GM10847 (cell line): ENCODE data around the gene NCBP1.

Source experiments
- POLR2A ChIP-seq: IDR thresholded peaks from 2 replicates; pipeline ENCODE4 v1.6.1; 2011; ENCODE audit not compliant: insufficient read length; ENCODE audit errors: extremely low read depth

NCBP1 gene

DNA sequence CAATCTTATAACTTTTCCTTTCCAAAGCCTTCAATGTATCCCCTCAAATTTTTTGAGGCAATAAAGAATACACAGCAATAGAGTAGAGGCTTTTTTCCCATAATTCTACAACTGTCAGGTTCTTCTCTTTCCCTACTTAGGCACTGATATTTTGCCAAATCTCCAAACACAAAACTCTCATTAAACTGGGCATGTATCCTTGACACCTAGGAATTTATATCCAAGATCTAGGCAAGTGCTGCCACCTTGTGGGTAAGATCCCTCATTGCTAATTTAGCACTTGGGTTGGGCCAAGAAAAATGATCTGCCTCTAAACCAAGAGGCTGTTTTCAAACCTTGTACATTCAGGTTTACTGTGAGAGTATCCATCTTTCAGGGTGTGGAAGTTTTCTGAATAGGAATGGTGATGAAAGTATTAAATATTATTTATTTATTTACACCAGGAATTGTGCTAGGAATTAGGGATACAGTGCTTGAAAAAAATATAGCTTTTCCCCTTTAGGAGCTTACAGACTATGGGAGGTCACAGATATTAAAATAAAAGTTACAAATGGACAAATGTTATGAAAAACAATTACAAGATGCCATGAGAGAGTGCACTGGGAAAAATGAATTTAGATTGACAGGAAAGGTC is 18.1 kb upstream of the NCBP1 start:
- TF ChIP-seq POLR2A = no peak

DNA sequence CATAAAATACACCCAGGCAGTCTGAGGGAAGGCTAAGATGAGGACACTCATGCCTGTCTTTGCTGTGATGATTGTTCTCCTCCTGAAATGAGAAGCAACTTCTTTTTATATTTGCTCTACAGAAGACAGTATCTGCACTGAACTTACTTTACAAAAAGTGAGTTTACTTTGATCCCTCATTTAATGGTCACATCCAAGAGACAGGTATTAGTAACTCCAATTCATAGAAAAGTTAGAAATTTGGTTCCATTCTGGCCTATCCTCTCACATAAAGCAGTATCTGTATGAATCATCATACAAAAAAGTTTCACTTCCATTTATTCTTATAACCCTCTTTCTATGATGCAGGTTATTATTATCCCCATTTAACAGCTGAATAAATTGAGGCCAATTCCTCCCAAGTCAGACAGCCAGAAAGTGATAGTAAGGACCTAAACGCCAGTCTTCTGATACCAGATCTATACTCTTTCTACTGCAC is 15.6 kb upstream of the NCBP1 start:
- TF ChIP-seq POLR2A = no peak

DNA sequence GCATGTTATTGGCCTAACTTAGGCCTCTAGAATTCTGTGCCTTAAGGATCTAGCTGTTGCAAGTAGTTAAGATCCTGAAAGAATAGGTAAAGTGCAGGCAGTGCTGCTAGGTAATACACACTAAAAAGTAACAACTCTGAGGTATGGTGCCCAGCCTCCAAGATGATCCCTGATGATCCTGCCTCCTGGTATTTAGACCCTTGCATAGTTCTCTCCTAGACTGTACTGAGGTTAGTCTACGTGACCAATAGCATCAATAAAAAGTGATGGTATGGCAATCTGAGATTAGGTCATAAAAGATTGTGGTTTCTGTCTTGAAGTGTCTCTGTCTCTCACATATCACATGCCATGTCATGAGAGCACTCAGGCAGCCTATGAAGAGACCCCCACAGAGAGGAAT is 9.7 kb upstream of the NCBP1 start:
- TF ChIP-seq POLR2A = no peak

DNA sequence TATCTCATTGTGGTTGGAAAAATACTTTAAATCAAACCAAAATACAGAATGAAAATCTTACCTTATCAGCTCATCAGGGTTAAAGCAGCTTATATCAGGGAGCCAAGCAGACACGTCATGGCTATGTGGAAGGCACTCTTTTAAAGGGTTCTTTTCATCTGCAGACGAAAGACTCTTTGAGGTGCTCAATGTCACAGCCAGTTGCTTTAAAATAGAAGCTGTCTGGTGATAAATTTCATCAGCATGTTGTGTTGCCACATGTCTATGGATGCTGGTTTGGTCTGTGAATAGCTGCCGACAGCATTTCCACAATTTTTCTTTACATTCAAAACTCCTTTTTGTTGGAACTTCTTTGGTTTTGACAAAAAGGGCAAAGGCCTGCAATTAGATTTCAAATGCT is 8.0 kb upstream of the NCBP1 start:
- no peak for TF ChIP-seq POLR2A

DNA sequence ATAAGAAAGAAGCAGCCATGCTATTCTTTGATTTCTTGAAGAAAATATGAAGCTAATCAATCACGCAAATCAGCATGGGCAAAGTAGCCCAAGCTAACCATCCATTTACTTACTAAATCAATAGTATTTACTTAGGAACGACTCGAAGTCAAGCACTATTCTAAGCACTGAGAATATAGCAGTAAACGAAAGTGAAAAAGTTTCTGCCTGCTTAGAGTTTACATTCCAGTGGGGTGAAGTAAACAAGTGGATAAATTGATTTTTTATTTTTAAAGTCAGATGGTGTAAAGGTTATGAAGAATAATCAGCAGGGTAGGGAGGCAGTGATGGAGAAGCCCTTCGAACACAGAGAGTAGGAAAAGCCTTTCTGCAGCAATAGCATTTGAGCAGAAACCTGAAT is 6.0 kb upstream of the NCBP1 start:
- TF ChIP-seq POLR2A = no peak

DNA sequence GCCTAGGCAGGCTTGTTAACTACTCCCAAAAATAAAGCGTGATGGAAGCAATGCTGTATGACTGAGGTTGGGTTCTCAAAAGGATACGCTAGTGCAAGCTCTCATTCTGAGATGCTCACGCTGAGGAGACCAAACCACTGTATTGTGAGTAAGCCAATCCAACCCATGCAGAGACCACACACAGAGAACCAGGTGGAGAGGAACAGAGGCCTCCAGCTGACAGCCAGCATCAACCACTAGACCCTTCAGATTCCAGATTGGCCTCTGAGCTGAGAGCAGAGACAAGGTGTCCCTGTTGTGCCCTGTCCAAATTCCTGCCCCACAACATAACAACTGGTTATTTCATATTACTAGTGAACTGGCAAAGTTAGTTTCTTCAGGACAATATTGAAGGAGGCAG is 5.0 kb upstream of the NCBP1 start:
- no peak for TF ChIP-seq POLR2A

DNA sequence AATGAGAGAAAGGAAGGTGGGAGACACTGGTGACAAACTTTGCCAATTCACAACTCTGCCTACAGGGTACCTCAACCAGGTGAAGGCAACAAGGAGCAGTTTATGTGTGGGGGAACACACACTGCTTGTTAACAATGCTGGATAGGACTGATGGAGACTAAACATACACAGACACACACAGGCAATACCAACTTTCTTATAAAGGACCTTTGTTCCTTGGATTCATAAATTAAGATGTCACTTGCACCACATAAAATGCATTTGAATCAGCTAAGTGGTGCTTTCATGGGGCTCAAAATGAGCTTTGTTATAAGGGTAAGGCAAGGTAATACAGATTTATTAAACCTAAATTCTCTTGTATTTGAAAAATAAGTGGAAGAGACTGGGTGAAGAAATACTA is 4.5 kb upstream of the NCBP1 start:
- TF ChIP-seq POLR2A = no peak

DNA sequence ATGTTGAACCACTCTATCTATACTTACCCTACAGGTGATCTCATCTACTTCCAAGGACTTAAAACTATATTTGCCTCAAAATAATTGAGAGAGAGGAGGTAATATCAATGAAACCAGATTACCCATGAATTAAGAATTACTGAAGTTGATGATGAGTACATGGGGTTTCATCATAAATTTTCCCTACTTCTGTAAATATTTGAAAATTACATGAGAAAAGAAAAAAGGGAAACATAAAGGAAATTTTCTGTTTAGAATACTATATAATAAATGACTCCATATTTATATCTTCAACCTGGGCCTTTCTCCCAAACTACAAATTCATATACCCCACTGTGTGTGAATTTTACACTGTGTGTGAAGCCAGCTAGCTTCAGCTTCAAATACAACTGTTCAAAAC is 3.0 kb upstream of the NCBP1 start:
- TF ChIP-seq POLR2A = no peak

DNA sequence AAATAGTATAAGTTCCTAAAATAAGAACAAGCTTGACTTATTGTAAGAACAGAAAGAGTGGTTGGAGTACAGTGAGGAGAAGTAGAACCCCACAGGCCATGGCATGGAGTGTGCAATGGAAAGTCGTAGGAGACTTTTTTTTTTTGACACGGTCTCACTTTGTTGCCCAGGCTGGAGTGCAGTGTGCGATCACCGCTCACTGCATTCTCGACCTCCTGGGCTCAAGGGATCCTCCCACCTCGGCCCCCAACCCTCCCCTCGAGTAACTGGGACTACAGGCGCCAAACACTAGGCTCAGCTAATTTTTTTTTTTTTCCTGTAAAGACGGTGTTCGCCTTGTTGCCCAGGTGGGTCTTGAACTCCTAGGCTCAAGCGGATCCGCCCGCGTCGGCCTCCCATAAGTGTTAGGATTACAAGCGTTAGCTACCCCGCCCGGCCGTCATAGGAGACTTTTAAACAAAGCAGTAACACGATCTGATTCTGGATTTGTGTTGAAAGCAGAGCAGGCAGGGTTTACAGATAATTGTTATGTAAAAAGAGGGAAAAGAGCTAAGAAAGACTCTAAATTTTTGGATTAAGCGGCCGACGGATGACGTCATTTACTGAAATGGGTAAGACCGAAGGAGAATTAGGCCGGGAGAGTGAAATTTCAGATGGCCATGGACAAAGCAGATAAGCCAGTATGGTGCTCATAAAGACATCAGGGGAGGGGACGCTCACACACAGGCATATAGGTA is 1.2 kb upstream of the NCBP1 start:
- TF ChIP-seq POLR2A = no peak

DNA sequence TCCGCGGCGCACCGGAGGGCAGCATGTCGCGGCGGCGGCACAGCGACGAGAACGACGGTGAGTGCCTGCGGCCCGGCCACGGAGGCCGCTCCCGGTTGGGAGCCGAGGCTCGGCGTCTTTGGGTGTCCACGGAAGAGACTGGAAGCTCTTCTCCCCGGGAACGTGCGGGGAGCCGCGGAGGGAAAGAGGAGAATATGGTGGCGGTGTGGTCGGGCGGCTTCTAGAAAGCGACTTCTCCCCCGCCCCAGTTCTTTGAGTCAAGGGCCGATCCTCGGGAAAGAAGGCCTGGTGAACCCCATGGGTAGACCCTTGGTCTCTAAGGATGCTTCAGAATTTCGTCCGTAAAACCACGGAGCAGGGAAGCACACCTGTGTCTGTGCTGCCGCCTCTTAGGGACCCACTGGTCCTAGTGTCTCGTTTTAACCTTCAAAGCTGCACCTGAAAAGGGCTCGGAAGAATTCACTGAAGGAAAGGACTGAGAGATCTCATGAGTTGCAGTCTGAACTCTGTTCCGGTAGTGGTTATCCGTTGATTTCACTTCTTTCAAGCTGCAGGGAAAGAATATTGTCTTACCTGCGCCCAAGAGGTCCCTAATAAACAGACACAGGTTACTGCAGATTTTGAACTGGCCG is 354 bp downstream of the NCBP1 start:
- TF ChIP-seq POLR2A = no peak

DNA sequence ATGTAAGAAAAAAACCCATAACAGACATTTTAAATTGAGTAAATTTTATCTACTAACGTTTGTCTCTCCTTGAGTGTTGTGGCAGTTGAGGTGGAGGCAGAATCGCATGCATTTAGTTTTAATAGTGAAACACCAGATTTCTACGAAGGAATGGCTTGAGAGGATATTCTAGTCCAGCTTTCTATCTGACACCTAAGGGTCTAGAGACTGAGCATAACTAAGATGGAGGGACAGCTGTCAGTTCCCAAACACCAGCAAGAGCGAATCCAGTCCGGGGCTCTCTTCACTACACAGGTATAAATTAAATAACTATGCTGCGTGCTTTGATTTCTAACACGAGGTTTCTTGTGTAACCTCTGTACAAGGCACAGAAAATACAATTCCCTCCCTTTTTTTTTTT is 1.4 kb downstream of the NCBP1 start:
- no peak for TF ChIP-seq POLR2A

DNA sequence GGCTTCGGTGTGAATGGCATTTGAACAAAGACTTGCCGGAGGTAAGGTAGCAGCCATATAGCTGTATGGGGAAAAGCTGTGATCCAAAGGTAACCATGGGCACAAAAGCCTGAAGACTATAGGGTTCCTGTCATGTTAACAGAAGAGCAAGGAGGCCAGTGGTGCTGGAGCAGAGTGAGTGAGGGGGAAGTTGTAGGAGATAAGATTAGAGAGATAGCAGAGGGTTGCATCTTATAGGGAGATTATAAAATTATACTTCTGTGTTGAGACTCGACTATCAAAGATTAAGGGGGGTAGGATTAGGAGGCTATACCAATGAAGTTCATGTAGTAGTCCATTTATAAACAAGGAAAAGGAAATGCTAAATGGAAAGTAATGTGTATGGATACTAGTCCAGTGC is 3.3 kb downstream of the NCBP1 start:
- no peak for TF ChIP-seq POLR2A

DNA sequence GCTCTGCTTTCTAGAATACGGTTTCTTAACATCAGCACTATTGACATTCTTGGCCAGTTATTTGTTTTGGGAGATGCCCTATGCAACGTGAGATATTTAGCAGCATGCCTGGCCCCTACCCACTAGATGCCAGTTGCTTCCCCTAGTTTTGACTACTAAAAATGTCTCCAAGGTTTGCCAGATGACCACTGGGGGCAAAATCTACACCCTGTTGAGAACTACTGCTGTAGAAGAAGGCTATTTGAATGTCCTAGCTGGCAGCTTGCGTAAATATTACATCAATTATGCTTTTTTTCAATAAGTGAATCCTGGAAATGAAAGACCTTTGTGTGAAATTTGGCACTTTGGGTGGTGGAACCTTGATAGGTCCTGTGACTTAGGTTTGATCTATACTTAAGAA is 5.0 kb downstream of the NCBP1 start:
- no peak for TF ChIP-seq POLR2A

DNA sequence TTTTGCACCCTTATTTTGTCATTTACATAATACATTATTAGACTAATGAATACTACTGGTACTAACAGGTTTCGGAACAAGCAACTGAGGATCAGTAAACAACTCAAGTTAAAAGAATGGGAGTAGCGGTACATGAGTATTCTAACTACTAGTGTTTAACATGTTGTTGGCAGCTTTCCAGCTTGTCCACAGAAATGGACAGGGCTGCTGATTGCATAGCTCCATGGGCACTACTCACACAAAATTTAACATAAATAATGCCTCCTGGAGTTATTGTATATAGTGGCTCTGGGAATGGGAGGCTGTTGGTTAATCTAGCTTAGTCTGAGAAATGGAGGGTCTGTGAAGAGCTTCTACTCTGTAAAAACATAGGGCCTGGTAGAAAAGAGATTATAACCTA is 6.7 kb downstream of the NCBP1 start:
- no peak for TF ChIP-seq POLR2A

DNA sequence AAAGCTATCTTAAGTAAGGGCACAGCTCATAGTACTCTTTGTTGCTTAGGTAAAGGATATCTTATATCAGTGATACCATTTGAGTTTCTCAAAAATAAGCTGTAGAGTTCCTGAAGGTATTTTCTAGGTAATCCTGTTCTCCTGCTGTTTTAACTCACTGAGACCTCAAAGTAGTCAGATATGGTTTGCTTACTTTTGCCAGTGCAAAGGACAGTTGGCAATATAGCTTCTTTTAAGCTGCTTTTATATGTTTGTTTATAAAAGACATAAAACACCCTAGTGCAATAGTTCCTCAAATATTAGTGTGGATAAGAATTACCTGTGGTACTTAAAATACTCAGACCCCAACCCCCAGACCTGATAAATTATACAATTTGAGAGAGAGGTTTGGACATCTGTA is 12.1 kb downstream of the NCBP1 start:
- TF ChIP-seq POLR2A = no peak

DNA sequence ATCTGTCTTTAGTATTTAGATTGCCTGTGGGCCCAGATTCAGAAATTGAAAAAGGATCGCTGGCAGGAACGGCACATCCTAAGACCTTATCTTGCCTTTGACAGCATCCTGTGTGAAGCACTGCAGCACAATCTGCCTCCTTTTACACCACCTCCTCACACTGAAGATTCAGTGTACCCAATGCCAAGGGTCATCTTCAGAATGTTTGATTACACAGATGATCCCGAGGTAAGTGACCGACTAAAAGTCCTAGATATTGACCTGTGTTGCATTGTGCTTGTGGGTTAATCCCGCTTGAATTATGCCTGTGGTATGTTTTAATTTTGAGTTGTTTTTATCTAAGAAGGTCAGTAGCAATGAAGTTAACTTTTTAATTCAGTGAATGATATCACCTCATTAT is 14.4 kb downstream of the NCBP1 start:
- no peak for TF ChIP-seq POLR2A

DNA sequence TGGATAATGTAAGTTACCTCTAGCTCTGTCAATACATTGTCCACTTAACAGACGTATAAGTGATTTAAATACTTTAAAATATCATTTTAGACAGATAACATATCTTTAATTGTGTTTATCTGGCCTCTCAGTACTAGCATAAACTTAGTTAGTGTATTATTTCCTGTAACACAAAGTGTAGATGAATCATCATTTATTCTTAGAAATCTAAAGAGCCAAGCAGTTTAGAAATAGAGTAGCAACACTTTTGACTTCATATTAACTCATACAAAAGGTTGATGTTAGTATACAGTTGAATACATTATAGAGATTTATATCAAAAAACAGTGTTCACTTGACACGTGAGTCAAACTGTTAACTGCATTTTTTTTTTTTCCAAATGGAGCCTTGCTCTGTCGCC is 18.0 kb downstream of the NCBP1 start:
- TF ChIP-seq POLR2A = no peak

DNA sequence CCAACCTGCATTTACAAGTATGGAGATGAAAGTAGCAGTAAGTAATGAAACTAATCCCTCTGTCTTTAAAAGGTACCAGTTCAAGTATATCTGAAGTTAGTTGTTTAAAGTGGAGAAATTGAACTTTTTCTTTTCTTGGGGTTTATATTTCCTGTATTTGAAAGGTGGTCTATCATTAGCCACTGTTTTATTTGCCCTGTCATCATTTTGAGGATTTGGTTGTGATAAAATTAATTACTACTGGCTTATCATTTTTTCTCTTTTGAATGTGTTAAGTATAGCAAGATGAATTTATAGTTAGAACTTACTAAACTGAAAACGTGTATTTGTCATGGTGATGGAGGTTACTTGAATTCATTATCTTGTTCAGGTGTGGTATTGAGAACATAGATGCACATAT is 25.1 kb downstream of the NCBP1 start:
- TF ChIP-seq POLR2A = no peak
